CD4-positive, alpha-beta T cell treated with Interferon alpha-2 for 1 hour (primary cell): ENCODE measurements around the gene MAGEB3.
"Not testable (repeated sequence)": the region's sequence is repeated elsewhere in the genome, so short reads cannot be mapped to it uniquely, and the experiment has no call there.

Source experiments
- DNase-seq, 2 donors: peaks; one replicate each; pipeline ENCODE4 v3.0.0-alpha.2; 2020 to 2022

Gene MAGEB3

GRCh38 chrX:30230395-30230794 lies at the start of gene MAGEB3:
Gene MAGEB3 (plus strand): TSS chrX:30230657. CDS start chrX:30235925, 5,268 bp downstream.
- no peak for DNase-seq

GRCh38 chrX:30181353-30181752 lies 49.1 kb upstream of the MAGEB3 start:
- DNase-seq: no peak

DNA sequence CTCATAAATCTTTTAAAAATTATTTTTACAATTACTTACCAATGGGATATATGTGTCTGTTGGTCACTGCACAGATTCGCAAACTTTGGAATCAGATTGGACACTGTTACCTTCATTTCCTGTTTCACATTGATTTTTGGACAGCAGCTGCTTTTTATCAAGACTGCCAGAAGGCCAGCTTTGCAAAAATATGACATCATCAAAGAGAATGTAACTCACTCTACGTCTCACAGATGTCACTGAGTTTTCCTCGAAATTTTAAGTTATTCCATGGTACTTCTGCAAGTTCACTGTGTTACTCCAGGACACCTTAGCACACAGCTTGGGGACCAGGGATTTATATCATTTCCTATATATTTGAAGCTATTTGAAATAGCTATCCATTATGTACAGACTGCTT lies 46.9 kb upstream of the MAGEB3 start:
- no peak for DNase-seq

GRCh38 chrX:30190426-30190825 lies 40.0 kb upstream of the MAGEB3 start:
- no peak for DNase-seq

DNA sequence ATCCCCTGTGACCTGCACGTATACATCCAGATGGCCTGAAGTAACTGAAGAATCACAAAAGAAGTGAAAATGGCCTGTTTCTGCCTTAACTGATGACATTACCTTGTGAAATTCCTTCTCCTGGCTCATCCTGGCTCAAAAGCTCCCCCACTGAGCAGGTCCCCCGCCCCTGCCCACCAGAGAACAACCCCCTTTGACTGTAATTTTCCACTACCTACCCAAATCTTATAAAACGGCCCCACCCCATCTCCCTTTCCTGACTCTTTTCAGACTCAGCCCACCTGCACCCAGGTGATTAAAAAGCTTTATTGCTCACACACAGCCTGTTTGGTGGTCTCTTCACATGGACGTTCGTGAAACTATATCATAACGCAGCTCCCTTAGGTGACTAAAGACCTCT lies 36.5 kb upstream of the MAGEB3 start:
- not testable (repeated sequence) for DNase-seq

DNA sequence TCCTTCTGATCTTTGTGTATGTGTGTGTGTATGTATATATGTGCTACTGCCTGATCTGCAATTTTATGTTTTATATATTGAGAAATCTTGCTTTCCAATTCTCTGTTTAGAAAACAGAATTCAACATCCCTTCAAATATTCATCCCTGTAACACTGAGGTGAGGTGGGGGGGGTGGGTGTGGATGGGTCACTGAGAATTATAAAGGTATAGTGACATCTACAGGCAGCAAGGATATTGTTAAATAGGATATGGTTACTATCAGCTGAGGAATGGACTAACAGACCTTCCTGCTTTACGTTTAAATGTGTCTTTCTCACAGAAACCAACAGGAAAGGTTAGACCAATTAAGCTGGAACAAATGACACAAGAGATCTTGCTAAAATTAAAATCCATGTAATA lies 34.1 kb upstream of the MAGEB3 start:
- DNase-seq: no peak

GRCh38 chrX:30212172-30212571 lies 18.3 kb upstream of the MAGEB3 start:
- DNase-seq: no peak

DNA sequence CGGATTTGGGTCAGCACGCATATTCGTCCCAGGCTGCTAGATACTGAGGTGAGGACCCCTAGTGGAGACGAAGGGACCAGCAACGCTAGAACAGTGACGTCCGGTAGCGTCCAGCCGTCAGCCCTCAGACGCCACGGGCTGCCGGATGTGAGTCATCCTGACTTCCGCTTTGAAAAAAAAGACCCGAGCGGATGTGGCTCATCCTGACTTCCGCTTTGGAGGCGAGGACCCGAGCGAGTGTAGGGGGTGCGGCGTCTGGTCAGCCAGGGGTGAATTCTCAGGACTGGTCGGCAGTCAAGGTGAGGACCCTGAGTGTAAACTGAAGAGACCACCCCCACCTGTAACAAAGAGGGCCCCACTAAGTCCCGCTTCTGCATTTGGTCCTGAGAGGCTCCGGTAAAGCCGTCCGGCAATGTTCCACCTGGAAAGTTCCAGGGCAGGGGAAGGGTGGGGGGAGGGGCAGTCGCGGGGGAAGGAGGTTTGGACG lies 15.1 kb upstream of the MAGEB3 start, which contains the start of gene MAGEB2:
TSS of gene MAGEB2 (plus strand) at position 207 of the 487 bp plus-strand sequence. CDS start 3,018 bp downstream, outside the sequence.
- no peak for DNase-seq

- DNase-seq: no peak
These were observed 13.0 kb upstream of the MAGEB3 start for GRCh38 chrX:30217465-30217864.

GRCh38 chrX:30219372-30219771 lies 11.1 kb upstream of the MAGEB3 start:
- no peak for DNase-seq

- DNase-seq: no peak
These were observed 9.8 kb upstream of the MAGEB3 start for GRCh38 chrX:30220661-30221060.

DNA sequence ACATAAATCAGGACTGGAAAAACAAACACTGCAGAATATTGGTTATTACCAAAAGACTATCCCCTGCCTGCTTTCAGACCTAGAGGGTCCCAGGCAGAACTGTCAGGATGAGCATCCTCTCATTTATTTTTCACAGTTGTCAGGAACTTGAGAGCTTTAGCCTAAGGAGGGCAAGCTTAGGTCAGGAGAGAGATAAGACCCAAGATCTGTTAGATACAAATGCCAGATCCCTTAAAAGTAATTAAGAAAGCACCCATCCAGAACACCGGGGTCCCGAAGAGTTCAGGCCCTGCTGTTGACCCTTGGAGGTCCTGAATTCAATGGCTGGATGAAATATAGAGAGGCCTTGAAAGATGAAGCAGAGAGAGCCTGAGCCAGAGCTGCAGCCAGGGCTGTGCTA lies 5.9 kb upstream of the MAGEB3 start:
- DNase-seq: no peak

DNA sequence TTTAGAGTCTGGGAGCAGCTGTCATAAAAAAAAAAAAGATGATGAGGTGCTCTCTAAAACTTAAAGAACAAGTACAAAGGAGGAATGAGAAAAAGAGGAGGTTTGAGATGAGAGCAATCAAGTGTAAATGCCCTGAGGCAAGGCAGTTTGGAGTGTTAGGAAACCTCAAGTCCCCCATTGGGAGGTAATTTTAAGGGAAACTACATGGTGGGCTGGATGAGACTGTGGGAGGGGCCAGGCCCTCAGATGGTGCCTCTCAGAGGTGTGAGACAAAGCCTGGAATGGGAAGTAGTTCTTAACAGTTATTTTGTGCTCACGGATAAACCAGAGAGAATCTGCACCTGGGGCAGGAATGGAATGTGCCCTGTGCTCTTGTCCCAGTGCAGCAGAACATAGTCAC lies 1.9 kb upstream of the MAGEB3 start:
- DNase-seq: no peak

- DNase-seq: no peak
These were observed 11.4 kb downstream of the MAGEB3 start, which contains the start of gene MAGEB4 for GRCh38 chrX:30241724-30242415. Gene MAGEB4 (plus strand): TSS chrX:30242000. CDS start chrX:30242136, 136 bp downstream.

GRCh38 chrX:30246769-30247489 lies 16.5 kb downstream of the MAGEB3 start, which contains the start of gene MAGEB1:
Gene MAGEB1 (plus strand): TSS chrX:30247146. CDS start chrX:30250494, 3,348 bp downstream.
- DNase-seq: no peak

DNA sequence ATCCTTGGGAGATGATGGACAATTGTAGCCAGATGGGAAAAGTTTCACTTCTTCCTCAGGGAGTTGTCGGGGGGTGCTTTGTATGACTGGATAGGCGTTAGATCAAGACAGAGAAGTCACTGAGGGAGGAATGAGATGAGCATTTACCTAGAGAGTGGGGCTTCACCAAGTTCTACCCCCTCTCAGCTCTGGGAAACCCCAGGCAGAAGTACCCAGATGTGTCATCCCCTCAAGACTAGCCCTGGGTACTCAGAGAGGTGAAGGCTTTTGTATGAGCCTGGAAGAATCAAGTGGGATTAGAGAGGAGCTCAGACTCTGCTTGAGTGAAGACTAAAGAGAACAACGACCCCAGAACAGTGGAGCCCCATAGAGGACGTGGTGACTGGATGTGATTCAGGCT lies 18.4 kb downstream of the MAGEB3 start:
- no peak for DNase-seq

DNA sequence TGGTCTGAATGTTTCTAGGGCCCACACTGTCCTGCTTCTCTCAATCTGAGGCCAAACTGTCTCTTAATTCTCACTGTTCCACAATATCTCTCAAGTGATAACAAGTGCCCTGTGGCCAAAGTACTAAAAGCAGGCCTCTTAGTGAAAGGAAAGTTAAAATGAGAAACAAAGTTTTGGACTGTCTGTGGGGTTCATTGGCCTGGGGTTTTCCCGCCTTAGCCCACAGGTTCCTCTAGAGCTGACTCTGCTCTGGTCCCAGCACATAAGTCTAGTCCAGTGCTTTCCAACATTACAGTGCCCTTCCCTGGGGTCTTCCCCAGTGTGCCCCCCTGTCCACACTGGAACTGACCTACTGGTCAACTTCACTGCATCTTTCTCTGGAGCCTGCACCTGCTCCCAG lies 22.8 kb downstream of the MAGEB3 start:
- no peak for DNase-seq

DNA sequence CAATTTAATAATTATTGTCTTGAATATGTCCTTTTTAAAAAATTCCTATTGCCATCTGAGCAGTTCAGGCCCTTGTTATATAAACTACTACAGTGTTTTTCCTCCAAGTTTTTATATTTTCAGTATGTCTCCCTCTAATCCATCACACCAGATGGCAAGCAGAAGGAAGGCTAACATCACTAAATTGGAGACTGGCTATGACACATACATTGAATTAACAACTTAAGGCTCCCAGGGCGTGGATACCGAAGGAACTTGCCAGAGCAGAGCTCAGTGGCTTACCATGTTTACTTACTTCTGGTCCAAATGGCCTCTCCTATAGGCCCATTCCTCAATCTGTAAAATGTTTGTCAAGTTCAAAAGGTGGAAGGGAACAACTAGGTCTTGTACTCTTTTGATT lies 29.5 kb downstream of the MAGEB3 start:
- no peak for DNase-seq

- DNase-seq: no peak
These were observed 30.6 kb downstream of the MAGEB3 start for GRCh38 chrX:30261012-30261411.

DNA sequence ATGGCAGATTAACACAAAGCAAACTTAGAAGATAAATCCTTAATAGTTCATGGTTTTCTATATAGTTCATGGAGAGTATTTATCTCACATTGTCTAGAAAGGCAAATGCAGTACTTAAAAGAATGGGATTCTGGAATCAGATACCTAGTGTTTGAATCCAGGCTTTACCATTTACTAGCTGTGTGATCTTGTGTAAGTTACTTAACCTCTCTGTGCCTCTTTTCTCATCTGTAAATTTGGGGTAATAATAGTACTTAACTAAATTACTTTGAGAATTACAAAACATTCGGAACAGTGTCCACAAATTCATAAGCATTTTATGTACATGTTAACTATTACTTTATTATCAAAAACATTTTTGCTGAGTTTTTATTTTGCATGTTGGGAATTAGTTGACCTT lies 32.3 kb downstream of the MAGEB3 start:
- no peak for DNase-seq

- DNase-seq: no peak
These were observed 40.2 kb downstream of the MAGEB3 start for GRCh38 chrX:30270639-30271038.

GRCh38 chrX:30275498-30275897 lies 45.0 kb downstream of the MAGEB3 start:
- no peak for DNase-seq

DNA sequence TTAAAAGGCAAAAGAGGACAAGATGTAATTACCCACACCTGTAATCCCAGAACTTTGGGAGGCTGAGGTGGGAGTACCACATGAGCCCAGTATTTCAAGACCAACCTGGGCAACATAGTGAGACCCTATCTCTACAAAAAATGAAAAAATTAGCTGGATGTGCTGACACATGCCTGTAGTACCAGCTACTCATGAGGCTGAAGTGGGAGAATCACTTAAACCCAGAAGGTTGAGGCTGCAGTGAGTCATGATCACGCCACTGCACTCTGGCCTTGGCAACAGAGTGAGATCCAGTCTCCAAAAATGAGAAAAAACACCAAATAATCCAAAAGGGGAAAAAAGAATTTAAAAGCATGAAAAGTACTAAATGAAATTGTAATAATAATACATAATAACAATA lies 47.9 kb downstream of the MAGEB3 start:
- DNase-seq: no peak

DNA sequence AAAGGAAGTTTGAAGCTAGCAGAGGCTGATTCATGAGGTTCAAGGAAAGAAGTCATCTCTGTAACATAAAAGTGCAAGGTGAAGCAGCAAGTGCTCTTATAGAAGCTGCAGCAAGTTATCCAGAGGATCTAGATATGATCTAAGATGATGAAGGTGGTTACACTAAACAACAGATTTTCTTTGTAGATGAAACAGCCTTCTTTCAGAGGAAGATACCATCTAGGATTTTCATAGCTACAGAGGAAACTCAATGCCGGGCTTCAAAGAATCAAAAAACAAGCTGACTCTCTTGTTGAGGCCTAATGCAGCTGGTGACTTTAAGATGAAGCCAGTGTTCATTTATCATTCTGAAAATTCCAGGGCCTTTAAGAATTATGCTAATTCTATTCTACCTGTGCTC lies 50.0 kb downstream of the MAGEB3 start:
- no peak for DNase-seq
